IMR-90 (cell line): ENCODE measurements around the gene XPO4. TPM values are rescaled to one million over a fixed set of nuclear protein-coding genes. Genes with fewer than 3 reads are reported as not detected.
A peak's percentile ranks its signal among the peaks of the same experiment; 100 is the strongest.

Experiments used
- ATAC-seq: fragments of 200-7000 bp; cut with Tn5 transposase; 2 replicates; pipeline ENCODE4 v1.9.1; 2020; ENCODE audit warnings: low read depth, mild to moderate bottlenecking, moderate library complexity
- BruUV-seq: library from RNA; stranded (reverse); fragments of 400-500 nt; replicated peaks from 2 replicates; lab custom pipeline; 2021; lab: Mats Ljungman, UMichigan
- CTCF ChIA-PET: fragments of 300-600 bp; formaldehyde crosslinking; extraction: SDS; loops from one replicate; lab custom pipeline; 2021; ENCODE audit warnings: antibody characterized with exemption; lab: Yijun Ruan, JAX
- POLR2A ChIA-PET: fragments of 300-600 bp; sonication (Branson Sonifier 250); formaldehyde crosslinking; loops from one replicate; lab custom pipeline; 2022; ENCODE audit warnings: antibody characterized with exemption; ENCODE audit not compliant: unreplicated experiment; lab: Charles Lee
- DNase-seq: peaks from one replicate; pipeline ENCODE4 v3.0.0; 2013
- H2AFZ ChIP-seq: replicated peaks from 2 replicates; pipeline ENCODE3; 2013; ENCODE audit warnings: low read length, mild to moderate bottlenecking; ENCODE audit not compliant: poor library complexity
- H2AK5ac ChIP-seq: 2 replicates; pipeline ENCODE4 v1.6.1; 2013; ENCODE audit warnings: low read depth, low read length, inconsistent platforms
- H2AK9ac ChIP-seq: replicated peaks from 2 replicates; pipeline ENCODE3; 2013; ENCODE audit warnings: mild to moderate bottlenecking, low read depth, low read length, moderate library complexity; ENCODE audit not compliant: poor library complexity
- H2BK120ac ChIP-seq: 2 replicates; pipeline ENCODE4 v1.6.1; 2013; ENCODE audit warnings: low read depth, low read length, inconsistent platforms
- H2BK15ac ChIP-seq: 3 replicates; pipeline ENCODE4 v1.6.1; 2013; ENCODE audit warnings: low read depth, low read length, inconsistent platforms
- H2BK20ac ChIP-seq: 2 replicates; pipeline ENCODE4 v1.6.1; 2013; ENCODE audit warnings: low read depth, mild to moderate bottlenecking, inconsistent platforms, low read length, moderate library complexity
- H2BK5ac ChIP-seq: 2 replicates; pipeline ENCODE4 v1.6.1; 2013; ENCODE audit warnings: mild to moderate bottlenecking, low read depth, low read length, inconsistent platforms; ENCODE audit not compliant: poor library complexity, severe bottlenecking
- H3K14ac ChIP-seq: replicated peaks from 2 replicates; pipeline ENCODE4 v1.6.1; 2013; ENCODE audit warnings: low read depth, low read length, inconsistent platforms
- H3K18ac ChIP-seq: 2 replicates; pipeline ENCODE4 v1.6.1; 2013; ENCODE audit warnings: low read depth, low read length, control low read depth
- H3K23ac ChIP-seq: 2 replicates; pipeline ENCODE4 v1.6.1; 2013; ENCODE audit warnings: low read depth, low read length, inconsistent platforms
- H3K27ac ChIP-seq: 2 replicates; pipeline ENCODE4 v1.5.1; 2013; ENCODE audit warnings: mild to moderate bottlenecking, control low read depth, low read length; ENCODE audit not compliant: insufficient read depth
- H3K27me3 ChIP-seq: 2 replicates; pipeline ENCODE4 v1.6.1; 2013; ENCODE audit warnings: low read length; ENCODE audit not compliant: control insufficient read depth, insufficient read depth
- H3K36me3 ChIP-seq: 2 replicates; pipeline ENCODE4 v1.6.1; 2013; ENCODE audit warnings: low read length, mixed read lengths; ENCODE audit not compliant: control insufficient read depth, insufficient read depth
- H3K4ac ChIP-seq: 2 replicates; pipeline ENCODE4 v1.6.1; 2013; ENCODE audit warnings: low read depth, low read length, inconsistent platforms
- H3K4me1 ChIP-seq: 2 replicates; pipeline ENCODE4 v1.6.1; 2013; ENCODE audit warnings: low read length, mixed read lengths; ENCODE audit not compliant: control insufficient read depth, insufficient read depth
- H3K4me2 ChIP-seq: 2 replicates; pipeline ENCODE4 v1.6.1; 2013; ENCODE audit warnings: low read depth, mild to moderate bottlenecking, control low read depth, low read length, moderate library complexity
- H3K4me3 ChIP-seq: 2 replicates; pipeline ENCODE4 v1.5.1; 2013; ENCODE audit warnings: low read depth, mild to moderate bottlenecking, control low read depth, low read length, moderate library complexity; ENCODE audit not compliant: insufficient read depth
- H3K56ac ChIP-seq: 2 replicates; pipeline ENCODE4 v1.6.1; 2013; ENCODE audit warnings: low read length, inconsistent platforms; ENCODE audit not compliant: insufficient read depth; ENCODE audit errors: extremely low read depth
- H3K79me1 ChIP-seq, 2 experiments: 2 replicates each; pipeline ENCODE4 v1.6.1; 2013; ENCODE audit warnings: low read length in 2 of 2, inconsistent platforms in 1 of 2, low read depth in 1 of 2
- H3K9ac ChIP-seq: 2 replicates; pipeline ENCODE4 v1.6.1; 2013; ENCODE audit warnings: low read depth, low read length, control low read depth
- H3K9me1 ChIP-seq: 2 replicates; pipeline ENCODE4 v1.6.1; 2013; ENCODE audit warnings: low read length, inconsistent platforms; ENCODE audit not compliant: insufficient read depth
- H3K9me3 ChIP-seq: 2 replicates; pipeline ENCODE4 v1.6.1; 2013; ENCODE audit warnings: low read length; ENCODE audit not compliant: control insufficient read depth, insufficient read depth
- H4K20me1 ChIP-seq: 2 replicates; pipeline ENCODE4 v1.6.1; 2013; ENCODE audit warnings: low read length, inconsistent platforms; ENCODE audit not compliant: insufficient read depth
- H4K5ac ChIP-seq: 2 replicates; pipeline ENCODE4 v1.6.1; 2013; ENCODE audit warnings: mild to moderate bottlenecking, low read depth, low read length, control low read depth
- H4K8ac ChIP-seq, 2 experiments: 2 replicates each; pipeline ENCODE4 v1.6.1; 2013; ENCODE audit warnings: low read depth in 2 of 2, low read length in 2 of 2, control low read depth in 1 of 2, inconsistent platforms in 1 of 2
- H4K91ac ChIP-seq: 2 replicates; pipeline ENCODE4 v1.6.1; 2013; ENCODE audit warnings: low read depth, low read length, inconsistent platforms; ENCODE audit not compliant: insufficient read depth
- CEBPB ChIP-seq: IDR thresholded peaks from 2 replicates; pipeline ENCODE4 v1.6.1; 2012; ENCODE audit warnings: low read depth, low read length, improper control_type of control experiment
- WGBS, 2 experiments: methylation state at CpG; one replicate each; pipeline versions ENCODE4 v1.1.5 to v1.1.7; 2013; ENCODE audit warnings: missing lambda C conversion rate in 2 of 2; ENCODE audit not compliant: insufficient read length in 1 of 2; ENCODE audit errors: extremely low coverage in 2 of 2; 5-methylcytosine and 5-hydroxymethylcytosine counted together
- dilution Hi-C: fragments of 300-500 bp; cut with HindIII; formaldehyde crosslinking; loops from one replicate; pipeline ENCODE4 v1.14.3; 2018; ENCODE audit warnings: low sequenced_read_pairs; ENCODE audit not compliant: unreplicated experiment
- in situ Hi-C: fragments of 300-500 bp; cut with MboI; formaldehyde crosslinking; loops from 3 replicates; pipeline ENCODE4 v1.14.3; 2019; ENCODE audit warnings: low sequenced_read_pairs, inconsistent platforms, mixed read lengths
- intact Hi-C: fragments of 100-400 bp; cut with micrococcal nuclease; formaldehyde crosslinking; loops from 2 replicates; pipeline ENCODE4 v1.10.0; 2022
- polyA plus RNA-seq, 3 experiments: library from polyadenylated mRNA; depleted of rRNA; stranded (reverse); fragments of >200 nt; gene quantifications; 2 replicates each; pipeline ENCODE4 v1.2.3, GENCODE V29; 2012; ENCODE audit warnings: low replicate concordance in 1 of 3
- total RNA-seq: library from RNA; depleted of rRNA; stranded (reverse); fragments of >200 nt; gene quantifications from 2 replicates; pipeline ENCODE4 v1.2.3, GENCODE V29; 2012
- TF ChIP-seq, protein P1 (sequence below): fragments of 150-350 bp; IDR thresholded peaks from 2 replicates; pipeline ENCODE4 v1.6.1; 2016; ENCODE audit warnings: low read depth, mild to moderate bottlenecking, low read length, moderate library complexity, borderline replicate concordance

The XPO4 gene
- total and polyA plus RNA-seq, 2 of the 4 experiments (the other 2 are of a cell fraction) = 5.0 to 21.1 TPM

DNA sequence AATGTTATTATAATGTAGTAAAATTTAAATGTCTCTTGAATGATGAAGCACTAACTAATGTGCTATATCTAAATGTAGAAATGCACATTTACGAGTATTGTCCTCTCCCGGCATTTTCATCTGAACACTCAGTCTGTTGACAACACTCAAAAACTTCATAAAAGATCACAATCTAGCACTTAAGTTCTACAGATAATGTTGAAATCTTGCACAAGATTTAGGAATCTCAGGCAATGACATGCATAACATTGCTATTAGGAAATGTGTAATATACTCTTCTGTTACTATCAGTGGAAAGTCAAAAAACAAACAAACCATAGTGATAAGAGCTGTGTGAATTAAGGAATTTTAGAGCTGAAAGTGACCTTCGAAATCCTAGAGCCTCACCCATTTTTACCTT is 37.5 kb upstream of the XPO4 start:
- no peak overlapping the region for H3K9ac ChIP-seq
- H3K4me2 ChIP-seq = peak overlapping the region; percentile 4
- H2AK5ac ChIP-seq = no peak overlapping the region
- in situ Hi-C loops = loop anchor here (5.0 to 10.0 kb wide), 2 partner anchors 187 to 535 kb away; no protein-coding TSS in a partner anchor
- H3K56ac ChIP-seq = no peak overlapping the region
- no peak overlapping the region for H3K23ac ChIP-seq
- no peaks in the 10 kb centered on the region for H3K9me3 ChIP-seq
- H4K8ac ChIP-seq = peak overlapping the region in 1 of 2 experiments; percentile 55; a peak in 1 of 4 replicates
- H3K9me1 ChIP-seq = no peaks in the 10 kb centered on the region
- no peak overlapping the region for H2AK9ac ChIP-seq
- no peak overlapping the region; the same call in 1 of the 2 replicates for H3K27ac ChIP-seq
- DNase-seq (peak; percentile 83), ATAC-seq (peak; percentile 18)
- peaks cover 13% of the 10 kb centered on the region for H3K4me1 ChIP-seq
- no CpG with 5 or more reads among the region's 3 CpGs for WGBS, 2 experiments
- H2BK20ac ChIP-seq = no peak overlapping the region
- no peak overlapping the region for H3K4me3 ChIP-seq
- peak overlapping the region; percentile 81 for H2BK5ac ChIP-seq
- H2BK120ac ChIP-seq = no peak overlapping the region
- dilution Hi-C loops = no loop called here
- no peak overlapping the region for H3K14ac ChIP-seq
- no TSS peak for BruUV-seq
- no peak overlapping the region for H4K91ac ChIP-seq
- H2AFZ ChIP-seq = no peak overlapping the region
- no peaks in the 10 kb centered on the region for H3K79me1 ChIP-seq
- no peak overlapping the region for H3K18ac ChIP-seq
- intact Hi-C loops = loop anchor here (5.0 kb wide), 2 partner anchors 122 to 357 kb away; partner anchors contain the start of gene LATS2
- H3K27me3 ChIP-seq = peaks cover 4% of the 10 kb centered on the region; the same call in 1 of the 2 replicates
- no peaks in the 10 kb centered on the region for H4K20me1 ChIP-seq
- CTCF ChIA-PET = no interaction called here
- H3K36me3 ChIP-seq = no peaks in the 10 kb centered on the region
- 0 out of 2 replicates have a peak overlapping the region, but pooled peaks have one; percentile 56 for H3K4ac ChIP-seq
- peak; percentile 99 for TF ChIP-seq CEBPB
- TF ChIP-seq, protein P1, sequence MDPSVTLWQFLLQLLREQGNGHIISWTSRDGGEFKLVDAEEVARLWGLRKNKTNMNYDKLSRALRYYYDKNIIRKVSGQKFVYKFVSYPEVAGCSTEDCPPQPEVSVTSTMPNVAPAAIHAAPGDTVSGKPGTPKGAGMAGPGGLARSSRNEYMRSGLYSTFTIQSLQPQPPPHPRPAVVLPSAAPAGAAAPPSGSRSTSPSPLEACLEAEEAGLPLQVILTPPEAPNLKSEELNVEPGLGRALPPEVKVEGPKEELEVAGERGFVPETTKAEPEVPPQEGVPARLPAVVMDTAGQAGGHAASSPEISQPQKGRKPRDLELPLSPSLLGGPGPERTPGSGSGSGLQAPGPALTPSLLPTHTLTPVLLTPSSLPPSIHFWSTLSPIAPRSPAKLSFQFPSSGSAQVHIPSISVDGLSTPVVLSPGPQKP = no peak
- H4K5ac ChIP-seq = no peak overlapping the region
- POLR2A ChIA-PET = no interaction called here
- peak overlapping the region; percentile 47; the same call in 1 of the 3 replicates for H2BK15ac ChIP-seq
